Nephron (organoid): ENCODE results near the gene FMNL3.

Source experiments
- H3K27ac Mint-ChIP-seq, 3 experiments: 2 replicates each; pipeline ENCODE4 v1.8.0; 2020; ENCODE audit warnings: mixed read lengths in 3 of 3, mild to moderate bottlenecking in 2 of 3, moderate library complexity in 1 of 3
- H3K27me3 Mint-ChIP-seq: 2 replicates; pipeline ENCODE4 v1.8.0; 2021; ENCODE audit warnings: low read depth, mild to moderate bottlenecking, moderate library complexity, mixed read lengths
- H3K36me3 Mint-ChIP-seq: 2 replicates; pipeline ENCODE4 v1.8.0; 2020; ENCODE audit warnings: low read depth, mixed read lengths
- H3K4me1 Mint-ChIP-seq: 2 replicates; pipeline ENCODE4 v1.8.0; 2020; ENCODE audit warnings: mixed read lengths
- H3K4me3 Mint-ChIP-seq, 3 experiments: 2 replicates each; pipeline ENCODE4 v1.8.0; 2020; ENCODE audit warnings: mild to moderate bottlenecking in 3 of 3, mixed read lengths in 3 of 3, moderate library complexity in 2 of 3
- H3K9me3 Mint-ChIP-seq: 2 replicates; pipeline ENCODE4 v1.8.0; 2020; ENCODE audit warnings: mixed read lengths
- CTCF ChIP-seq, 3 experiments: fragments of 200-600 bp; sonication (generic); IDR thresholded peaks; one replicate each; pipeline ENCODE4 v1.5.0; 2021; ENCODE audit warnings: antibody characterized with exemption in 3 of 3; ENCODE audit not compliant: unreplicated experiment in 3 of 3

The FMNL3 gene

DNA sequence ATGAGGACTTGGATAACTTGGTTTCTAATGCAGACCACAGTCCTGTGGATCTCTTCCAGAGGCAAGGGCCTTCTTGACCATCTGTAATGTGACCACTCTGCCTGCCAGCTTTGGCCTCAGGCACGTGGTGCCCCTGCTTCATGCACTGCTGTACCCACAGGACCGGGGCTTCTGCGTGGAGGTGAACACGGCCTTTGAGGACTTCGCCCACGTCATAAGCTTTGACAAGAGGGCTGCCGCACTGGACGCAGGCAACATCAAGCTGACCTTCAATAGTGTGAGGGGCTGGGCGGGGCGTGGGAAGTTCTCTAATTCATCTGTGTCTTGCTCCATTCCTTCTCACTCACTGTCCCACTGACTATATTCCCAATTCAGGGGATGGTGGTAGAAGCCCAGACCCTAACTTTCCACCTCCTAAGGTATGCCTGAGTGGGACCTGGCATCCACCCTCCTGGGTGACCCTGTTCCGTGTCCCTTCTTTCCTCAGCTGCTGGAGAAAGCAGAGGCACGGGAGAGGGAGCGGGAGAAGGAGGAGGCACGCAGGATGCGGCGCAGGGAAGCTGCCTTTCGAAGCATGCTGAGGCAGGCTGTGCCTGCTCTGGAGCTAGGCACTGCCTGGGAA, 65.3 kb downstream of the FMNL3 start:
- no peaks in the 10 kb centered on the region for H3K27me3 Mint-ChIP-seq
- H3K36me3 Mint-ChIP-seq = peaks cover 50% of the 10 kb centered on the region
- H3K9me3 Mint-ChIP-seq = no peaks in the 10 kb centered on the region
- H3K27ac Mint-ChIP-seq = no peak overlapping the region
- H3K4me3 Mint-ChIP-seq = no peak overlapping the region
- no peak for TF ChIP-seq CTCF (IDR thresholded peaks at IDR 0.05; ENCODE audit: unreplicated experiment in 3 of 3)
- peaks cover 33% of the 10 kb centered on the region for H3K4me1 Mint-ChIP-seq

GRCh38 chr12:49636979-49637755, 70.0 kb downstream of the FMNL3 start:
- H3K9me3 Mint-ChIP-seq = no peaks in the 10 kb centered on the region
- peak overlapping the region; percentile 88 to 94 (median 93) for H3K27ac Mint-ChIP-seq
- peak; percentile 68 to 73 (median 71) for TF ChIP-seq CTCF (IDR thresholded peaks at IDR 0.05; ENCODE audit: unreplicated experiment in 3 of 3)
- peaks cover 23% of the 10 kb centered on the region for H3K4me1 Mint-ChIP-seq
- peak overlapping the region in 2 of 3 experiments; percentile 4 to 11 for H3K4me3 Mint-ChIP-seq
- peaks cover 21% of the 10 kb centered on the region for H3K36me3 Mint-ChIP-seq
- H3K27me3 Mint-ChIP-seq = no peaks in the 10 kb centered on the region

- H3K9me3 Mint-ChIP-seq = no peaks in the 10 kb centered on the region
- H3K4me3 Mint-ChIP-seq = no peak overlapping the region
- H3K4me1 Mint-ChIP-seq = peaks cover 23% of the 10 kb centered on the region
- H3K27ac Mint-ChIP-seq = peak overlapping the region; percentile 88 to 94 (median 93)
- no peaks in the 10 kb centered on the region for H3K27me3 Mint-ChIP-seq
- peaks cover 27% of the 10 kb centered on the region for H3K36me3 Mint-ChIP-seq
- TF ChIP-seq CTCF (IDR thresholded peaks at IDR 0.05; ENCODE audit: unreplicated experiment in 3 of 3) = no peak
These were observed 70.6 kb downstream of the FMNL3 start for GRCh38 chr12:49636574-49636973.

- Mint-ChIP-seq H3K36me3 (peaks cover 24% of the 10 kb centered on the region), H3K9me3 (no peaks in the 10 kb centered on the region), H3K27me3 (no peaks in the 10 kb centered on the region), H3K4me1 (peaks cover 23% of the 10 kb centered on the region), H3K27ac (no peak overlapping the region), H3K4me3 (no peak overlapping the region)
- TF ChIP-seq CTCF (IDR thresholded peaks at IDR 0.05; ENCODE audit: unreplicated experiment in 3 of 3) = no peak
These were observed 71.5 kb downstream of the FMNL3 start for GRCh38 chr12:49635656-49636055.

DNA sequence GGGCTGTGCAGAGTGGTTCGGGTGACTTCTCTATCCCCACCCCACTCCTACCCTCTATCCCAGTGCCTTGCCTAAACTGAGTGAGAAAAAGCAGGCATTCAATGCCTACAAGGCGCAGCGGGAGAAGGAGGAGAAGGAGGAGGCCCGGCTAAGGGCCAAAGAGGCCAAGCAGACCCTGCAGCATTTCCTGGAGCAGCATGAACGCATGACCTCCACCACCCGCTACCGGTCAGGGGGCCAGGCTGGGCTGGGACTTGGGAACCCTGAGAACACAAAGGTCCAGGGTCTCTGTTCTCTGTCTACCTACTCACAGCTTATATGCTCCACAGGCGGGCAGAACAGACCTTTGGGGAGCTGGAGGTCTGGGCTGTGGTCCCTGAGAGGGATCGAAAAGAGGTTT, 72.2 kb downstream of the FMNL3 start:
- Mint-ChIP-seq H3K36me3 (peaks cover 18% of the 10 kb centered on the region), H3K4me1 (peaks cover 23% of the 10 kb centered on the region), H3K4me3 (no peak overlapping the region), H3K9me3 (no peaks in the 10 kb centered on the region), H3K27me3 (no peaks in the 10 kb centered on the region), H3K27ac (peak overlapping the region in 1 of 3 experiments; percentile 59)
- TF ChIP-seq CTCF (IDR thresholded peaks at IDR 0.05; ENCODE audit: unreplicated experiment in 3 of 3) = no peak
